ENCODE measurements around the gene C4orf17. TPM values are rescaled to one million over a fixed set of nuclear protein-coding genes. Genes with fewer than 3 reads are reported as not detected.

C4orf17 gene
- polyA plus RNA-seq, 3 donors, result not detected

DNA sequence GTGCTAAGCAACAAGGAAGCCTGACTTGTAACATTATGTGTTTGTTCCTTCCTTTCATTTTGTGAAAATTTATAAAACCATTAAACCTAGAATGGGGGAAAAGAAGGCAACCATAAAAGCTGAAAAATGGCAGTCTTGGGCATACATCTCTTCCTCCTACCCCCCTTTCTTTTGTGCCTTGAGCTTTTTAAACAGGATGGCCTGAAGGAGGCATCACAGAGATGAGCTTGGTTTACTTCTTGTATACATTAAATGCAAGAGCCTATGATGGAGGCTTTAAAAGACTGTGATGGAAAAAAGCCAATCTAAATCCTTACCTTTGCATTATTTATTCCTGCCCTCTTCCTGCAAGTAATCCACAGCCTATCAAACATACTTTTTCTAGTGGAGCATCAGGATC is 39.5 kb upstream of the C4orf17 start:
- Mint-ChIP-seq H3K27ac (no peak overlapping the region), H3K36me3 (no peaks in the 10 kb centered on the region), H3K9me3 (peaks cover 0 to 3% (median 0%) of the 10 kb centered on the region in 7 donors)

GRCh38 chr4:99471896-99472295 is 38.9 kb upstream of the C4orf17 start:
- WGBS (ENCODE audit: insufficient coverage), result no CpG with 5 or more reads among the region's 1 CpG
- H3K4me1 Mint-ChIP-seq, result no peaks in the 10 kb centered on the region
- intact Hi-C loops (cut with micrococcal nuclease), result no loop called here

More for the DNA sequence above, 39.5 kb upstream of the C4orf17 start:
- Mint-ChIP-seq H3K27me3 (ENCODE audit: low read depth in 3 of 3) (peaks cover 0 to 7% (median 2%) of the 10 kb centered on the region in 3 donors), H3K4me3 (no peak overlapping the region), H3K4me1 (no peaks in the 10 kb centered on the region)
- Histone ChIP-seq H3K9ac (ENCODE audit: insufficient read depth, low read length, poor library complexity, severe bottlenecking) (no peak overlapping the region), H4K20me1 (ENCODE audit: insufficient read depth, low read length) (no peaks in the 10 kb centered on the region), H3K4me1 (ENCODE audit: control insufficient read depth in 1 of 2, insufficient read depth in 2 of 2, low read length in 2 of 2) (no peaks in the 10 kb centered on the region), H3K27ac (ENCODE audit: low read depth in 1 of 2, low read length in 2 of 2) (no peak overlapping the region), H2AFZ (ENCODE audit: insufficient read depth, low read depth, low read length, poor library complexity, severe bottlenecking) (no peak overlapping the region), H3K4me2 (replicated peaks; ENCODE audit: extremely low read depth, low read length, poor library complexity, severe bottlenecking) (no peak overlapping the region), H3K79me2 (ENCODE audit: insufficient read depth, low read length) (no peaks in the 10 kb centered on the region), H3K36me3 (replicated peaks in 1 of 2; ENCODE audit: control insufficient read depth in 1 of 2, insufficient read depth in 2 of 2, low read length in 2 of 2) (no peaks in the 10 kb centered on the region), H3K9me3 (replicated peaks in 1 of 2; ENCODE audit: control insufficient read depth in 1 of 2, insufficient read depth in 1 of 2, low read length in 2 of 2) (no peaks in the 10 kb centered on the region), H3K27me3 (ENCODE audit: control insufficient read depth in 2 of 2, insufficient read depth in 2 of 2, low read length in 2 of 2) (no peaks in the 10 kb centered on the region), H3K4me3 (replicated peaks in 1 of 3; ENCODE audit: low read depth in 2 of 3, low read length in 3 of 3) (no peak overlapping the region)
- no peak for DNase-seq
- intact Hi-C loops (cut with micrococcal nuclease), result no loop called here
- TF ChIP-seq CTCF (IDR thresholded peaks at IDR 0.05), result no peak

More at GRCh38 chr4:99471896-99472295, 38.9 kb upstream of the C4orf17 start:
- Histone ChIP-seq H3K36me3 (replicated peaks in 1 of 2; ENCODE audit: control insufficient read depth in 1 of 2, insufficient read depth in 2 of 2, low read length in 2 of 2) (no peaks in the 10 kb centered on the region), H3K27me3 (ENCODE audit: control insufficient read depth in 2 of 2, insufficient read depth in 2 of 2, low read length in 2 of 2) (no peaks in the 10 kb centered on the region), H3K4me3 (replicated peaks in 1 of 3; ENCODE audit: low read depth in 2 of 3, low read length in 3 of 3) (no peak overlapping the region), H4K20me1 (ENCODE audit: insufficient read depth, low read length) (no peaks in the 10 kb centered on the region), H3K9me3 (replicated peaks in 1 of 2; ENCODE audit: control insufficient read depth in 1 of 2, insufficient read depth in 1 of 2, low read length in 2 of 2) (no peaks in the 10 kb centered on the region), H2AFZ (ENCODE audit: insufficient read depth, low read depth, low read length, poor library complexity, severe bottlenecking) (no peak overlapping the region), H3K79me2 (ENCODE audit: insufficient read depth, low read length) (no peaks in the 10 kb centered on the region), H3K9ac (ENCODE audit: insufficient read depth, low read length, poor library complexity, severe bottlenecking) (no peak overlapping the region), H3K4me2 (replicated peaks; ENCODE audit: extremely low read depth, low read length, poor library complexity, severe bottlenecking) (no peak overlapping the region), H3K4me1 (ENCODE audit: control insufficient read depth in 1 of 2, insufficient read depth in 2 of 2, low read length in 2 of 2) (no peaks in the 10 kb centered on the region), H3K27ac (ENCODE audit: low read depth in 1 of 2, low read length in 2 of 2) (no peak overlapping the region)
- peaks cover 0 to 5% (median 2%) of the 10 kb centered on the region in 3 donors for H3K27me3 Mint-ChIP-seq (ENCODE audit: low read depth in 3 of 3)
- H3K36me3 Mint-ChIP-seq, result no peaks in the 10 kb centered on the region
- H3K4me3 Mint-ChIP-seq, result no peak overlapping the region
- TF ChIP-seq CTCF (IDR thresholded peaks at IDR 0.05), result no peak
- H3K27ac Mint-ChIP-seq, result no peak overlapping the region
- no peak for DNase-seq
- peaks cover 0 to 3% (median 0%) of the 10 kb centered on the region in 7 donors for H3K9me3 Mint-ChIP-seq

Measured in CD14-positive monocyte (primary cell).